ENCODE results near the gene R3HDM2.

- TF ChIP-seq ATF6 (CRISPR knock-in tag; IDR thresholded peaks at IDR 0.05) (no peak), MAX (CRISPR knock-in tag; IDR thresholded peaks at IDR 0.05) (no peak), CTCF (IDR thresholded peaks at IDR 0.05) (no peak), ZBTB43 (CRISPR knock-in tag; IDR thresholded peaks at IDR 0.05) (no peak), TEAD4 (CRISPR knock-in tag; IDR thresholded peaks at IDR 0.05) (no peak), USF1 (CRISPR knock-in tag; IDR thresholded peaks at IDR 0.05) (no peak), NR3C1 (CRISPR knock-in tag; conservative IDR thresholded peaks at IDR 0.05; ENCODE audit: low read depth) (no peak), TCF7 (CRISPR knock-in tag; IDR thresholded peaks at IDR 0.05; ENCODE audit: low read depth) (no peak)
Observed at GRCh38 chr12:57377103-57377840, 53.6 kb downstream of the R3HDM2 start.

Measured in WTC11 (cell line).